OCI-LY3 (cell line): Measurements from ENCODE around the gene TTLL10.

Source experiments
- CTCF ChIP-seq: fragments of 200-600, 300-600 bp; sonication (generic); IDR thresholded peaks from 2 replicates; pipeline ENCODE4 v1.5.1; 2014; ENCODE audit warnings: antibody characterized with exemption, low read length, low read depth
- EZH2phosphoT487 ChIP-seq: fragments of 200-600 bp; shearing (Covaris generic); IDR thresholded peaks from 2 replicates; pipeline ENCODE4 v1.6.1; 2018; ENCODE audit warnings: antibody characterized with exemption, mixed run types, low read depth

GRCh38 chr1:1148061-1148460 is 25.6 kb upstream of the TTLL10 start:
- TF ChIP-seq CTCF (no peak), EZH2phosphoT487 (no peak)
